ENCODE data around the gene ITPR2.
"Not testable (repeated sequence)": the region's sequence is repeated elsewhere in the genome, so short reads cannot be mapped to it uniquely, and the experiment has no call there.

ITPR2 gene

GRCh38 chr12:26750531-26751175, 82.3 kb downstream of the ITPR2 start:
- no peak for DNase-seq

GRCh38 chr12:26749781-26750180, 83.2 kb downstream of the ITPR2 start:
- DNase-seq, result no peak

- DNase-seq, result no peak
These were observed 84.1 kb downstream of the ITPR2 start for GRCh38 chr12:26748741-26749431.

- DNase-seq, result no peak
These were observed 84.6 kb downstream of the ITPR2 start for GRCh38 chr12:26748412-26748740.

- no peak for DNase-seq
These were observed 86.8 kb downstream of the ITPR2 start for GRCh38 chr12:26746121-26746714.

- no peak for DNase-seq
These were observed 88.1 kb downstream of the ITPR2 start for GRCh38 chr12:26744697-26745440.

GRCh38 chr12:26744042-26744626, 88.9 kb downstream of the ITPR2 start:
- no peak for DNase-seq

- no peak for DNase-seq
These were observed 91.3 kb downstream of the ITPR2 start for GRCh38 chr12:26741584-26742227.

- DNase-seq, result no peak
These were observed 92.0 kb downstream of the ITPR2 start for GRCh38 chr12:26740991-26741390.

- DNase-seq, result no peak
These were observed 92.6 kb downstream of the ITPR2 start for GRCh38 chr12:26740348-26740747.

- DNase-seq, result no peak
These were observed 95.4 kb downstream of the ITPR2 start for GRCh38 chr12:26737487-26738030.

GRCh38 chr12:26736563-26737486, 96.2 kb downstream of the ITPR2 start:
- DNase-seq, result no peak

- DNase-seq, result no peak
These were observed 97.8 kb downstream of the ITPR2 start for GRCh38 chr12:26735249-26735639.

GRCh38 chr12:26734510-26735248, 98.3 kb downstream of the ITPR2 start:
- no peak for DNase-seq

GRCh38 chr12:26732005-26732908, 100.7 kb downstream of the ITPR2 start:
- no peak for DNase-seq

- DNase-seq, result no peak
These were observed 102.3 kb downstream of the ITPR2 start for GRCh38 chr12:26730481-26731350.

GRCh38 chr12:26729137-26729671, 103.8 kb downstream of the ITPR2 start:
- DNase-seq, result not testable (repeated sequence)

Measured in stimulated activated CD4-positive, alpha-beta T cell treated with anti-CD3 and anti-CD28 coated beads, Interleukin-4, amount 100 ng/mL, for 1 hour (primary cell).